GM13977 (cell line): Measurements from ENCODE around the gene CXXC5.

Experiments used
- DNase-seq: peaks from one replicate; pipeline ENCODE4 v3.0.0; 2012; ENCODE audit warnings: low spot score
- in situ Hi-C: fragments of 300-500 bp; cut with MboI; formaldehyde crosslinking; loops from one replicate; pipeline ENCODE4 v1.12.0; 2022; ENCODE audit warnings: low sequenced_read_pairs, low pct_unique_long_range_greater_than_20kb, mixed read lengths, inconsistent platforms; ENCODE audit not compliant: unreplicated experiment
- TF ChIP-seq, protein P1 (sequence below): IDR thresholded peaks from 2 replicates; pipeline ENCODE4 v1.5.1; 2012; ENCODE audit warnings: mild to moderate bottlenecking, control low read depth; ENCODE audit not compliant: insufficient read depth; ENCODE audit errors: extremely low read depth, missing control alignments

Gene CXXC5

DNA sequence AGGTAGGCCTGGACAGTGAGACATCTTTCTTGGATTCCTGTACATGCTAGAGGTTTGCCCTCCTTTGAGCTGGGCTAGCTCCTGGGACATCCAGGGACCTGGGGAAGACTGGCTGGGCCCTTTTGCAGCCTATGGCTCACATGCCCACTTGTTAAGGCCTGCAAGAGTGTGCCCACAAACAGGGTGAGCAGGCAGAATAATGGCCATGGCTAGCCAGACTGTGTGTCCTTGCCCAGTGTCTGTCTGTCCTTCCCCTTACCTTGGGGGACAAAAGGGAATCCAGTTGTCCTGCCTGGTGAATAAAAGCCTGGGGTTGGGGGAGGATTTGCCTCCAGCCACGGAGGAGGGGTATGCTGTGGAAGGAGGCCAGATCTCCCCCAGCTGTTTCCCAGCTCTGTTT, 13.0 kb upstream of the CXXC5 start:
- DNase-seq = no peak
- TF ChIP-seq, protein P1, sequence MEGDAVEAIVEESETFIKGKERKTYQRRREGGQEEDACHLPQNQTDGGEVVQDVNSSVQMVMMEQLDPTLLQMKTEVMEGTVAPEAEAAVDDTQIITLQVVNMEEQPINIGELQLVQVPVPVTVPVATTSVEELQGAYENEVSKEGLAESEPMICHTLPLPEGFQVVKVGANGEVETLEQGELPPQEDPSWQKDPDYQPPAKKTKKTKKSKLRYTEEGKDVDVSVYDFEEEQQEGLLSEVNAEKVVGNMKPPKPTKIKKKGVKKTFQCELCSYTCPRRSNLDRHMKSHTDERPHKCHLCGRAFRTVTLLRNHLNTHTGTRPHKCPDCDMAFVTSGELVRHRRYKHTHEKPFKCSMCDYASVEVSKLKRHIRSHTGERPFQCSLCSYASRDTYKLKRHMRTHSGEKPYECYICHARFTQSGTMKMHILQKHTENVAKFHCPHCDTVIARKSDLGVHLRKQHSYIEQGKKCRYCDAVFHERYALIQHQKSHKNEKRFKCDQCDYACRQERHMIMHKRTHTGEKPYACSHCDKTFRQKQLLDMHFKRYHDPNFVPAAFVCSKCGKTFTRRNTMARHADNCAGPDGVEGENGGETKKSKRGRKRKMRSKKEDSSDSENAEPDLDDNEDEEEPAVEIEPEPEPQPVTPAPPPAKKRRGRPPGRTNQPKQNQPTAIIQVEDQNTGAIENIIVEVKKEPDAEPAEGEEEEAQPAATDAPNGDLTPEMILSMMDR = no peak
- in situ Hi-C loops = loop anchor here (10.0 kb wide), 2 partner anchors 60 to 130 kb away; no protein-coding TSS in a partner anchor

DNA sequence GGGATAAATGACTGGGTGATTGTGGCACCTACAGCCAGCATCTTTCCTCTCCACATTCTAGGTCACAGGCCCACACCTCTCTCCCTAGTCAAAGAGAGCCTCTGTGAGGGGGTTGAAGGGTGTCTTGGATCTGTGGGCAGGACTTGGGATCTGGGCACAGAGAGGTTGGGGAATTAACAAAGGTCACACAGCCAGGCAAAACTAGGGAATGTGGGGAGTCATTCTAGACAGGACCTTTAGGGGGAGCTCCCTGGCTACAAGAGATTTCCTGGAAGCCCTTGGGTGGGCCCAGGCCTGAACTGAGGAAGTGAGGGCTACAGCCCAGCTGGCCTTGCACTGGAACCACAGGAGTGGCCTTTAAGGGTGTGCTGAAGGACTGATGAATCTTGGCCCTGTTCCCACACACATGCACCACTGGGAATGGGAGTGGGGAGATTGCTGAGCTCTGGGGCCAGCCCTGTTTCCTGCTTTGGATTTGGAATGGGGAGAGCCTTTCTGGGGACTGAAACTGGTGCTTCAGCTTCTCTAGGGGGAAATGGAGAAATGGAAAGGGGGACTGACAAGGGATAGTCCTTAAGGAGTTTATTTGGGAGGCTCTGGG, 12.4 kb upstream of the CXXC5 start:
- TF ChIP-seq, protein P1 = peak; percentile 63
- in situ Hi-C loops = loop anchor here (10.0 kb wide), 2 partner anchors 59 to 129 kb away; no protein-coding TSS in a partner anchor
- peak; percentile 36 for DNase-seq

DNA sequence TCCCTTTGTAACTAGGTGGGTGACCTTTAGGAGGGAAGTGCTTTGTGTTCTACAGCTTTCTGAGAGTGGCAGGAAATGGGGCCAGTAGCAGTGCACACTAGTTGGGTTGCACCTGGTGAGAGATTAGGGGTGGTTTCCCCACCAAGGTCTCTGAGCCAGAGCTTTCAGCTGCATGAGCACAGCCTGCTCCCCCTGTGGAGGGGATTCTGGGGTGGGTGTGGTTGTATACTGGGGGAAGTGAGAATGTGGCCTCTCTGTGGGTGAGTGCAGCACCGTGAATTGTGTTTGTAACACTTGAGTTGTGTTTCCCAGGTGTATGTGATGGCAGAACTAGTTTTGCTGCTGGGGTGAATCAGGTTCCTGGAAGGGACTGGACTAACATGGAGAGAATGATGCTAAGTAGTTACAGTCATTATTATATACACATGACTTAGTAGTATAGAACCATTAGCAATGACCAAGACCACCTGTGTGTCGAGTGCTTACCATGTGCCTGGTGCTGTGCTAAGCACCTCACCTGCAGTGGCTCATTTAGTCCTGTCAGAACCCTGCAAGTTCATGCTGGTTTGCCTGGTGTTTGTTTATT, 11.8 kb upstream of the CXXC5 start:
- peak; percentile 91 for DNase-seq
- in situ Hi-C loops = loop anchor here (10.0 kb wide), 2 partner anchors 59 to 129 kb away; no protein-coding TSS in a partner anchor
- TF ChIP-seq, protein P1 = no peak

DNA sequence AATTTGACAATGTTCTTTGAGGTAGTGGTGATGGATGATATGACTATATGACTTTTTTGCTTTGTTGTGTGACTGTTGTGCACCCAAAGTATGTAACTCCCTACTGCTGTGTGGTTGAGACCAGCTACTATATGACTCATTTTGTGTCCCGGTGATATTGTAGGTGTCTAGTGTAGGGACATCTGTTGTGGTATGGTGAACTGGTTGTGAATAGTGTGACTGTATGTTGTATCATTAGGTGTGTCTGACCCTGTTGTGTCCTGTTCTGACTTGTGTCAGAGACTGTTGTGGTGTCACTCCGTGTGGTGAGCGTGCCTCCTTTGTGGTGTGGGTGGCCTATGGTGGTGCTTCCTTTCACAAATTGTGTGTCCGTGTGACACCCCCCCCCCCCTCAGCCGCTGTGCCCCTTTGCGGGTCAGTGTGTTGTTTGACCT, 11.2 kb upstream of the CXXC5 start:
- DNase-seq = peak; percentile 79
- in situ Hi-C loops = loop anchor here (10.0 kb wide), 2 partner anchors 58 to 128 kb away; no protein-coding TSS in a partner anchor
- TF ChIP-seq, protein P1 = no peak

DNA sequence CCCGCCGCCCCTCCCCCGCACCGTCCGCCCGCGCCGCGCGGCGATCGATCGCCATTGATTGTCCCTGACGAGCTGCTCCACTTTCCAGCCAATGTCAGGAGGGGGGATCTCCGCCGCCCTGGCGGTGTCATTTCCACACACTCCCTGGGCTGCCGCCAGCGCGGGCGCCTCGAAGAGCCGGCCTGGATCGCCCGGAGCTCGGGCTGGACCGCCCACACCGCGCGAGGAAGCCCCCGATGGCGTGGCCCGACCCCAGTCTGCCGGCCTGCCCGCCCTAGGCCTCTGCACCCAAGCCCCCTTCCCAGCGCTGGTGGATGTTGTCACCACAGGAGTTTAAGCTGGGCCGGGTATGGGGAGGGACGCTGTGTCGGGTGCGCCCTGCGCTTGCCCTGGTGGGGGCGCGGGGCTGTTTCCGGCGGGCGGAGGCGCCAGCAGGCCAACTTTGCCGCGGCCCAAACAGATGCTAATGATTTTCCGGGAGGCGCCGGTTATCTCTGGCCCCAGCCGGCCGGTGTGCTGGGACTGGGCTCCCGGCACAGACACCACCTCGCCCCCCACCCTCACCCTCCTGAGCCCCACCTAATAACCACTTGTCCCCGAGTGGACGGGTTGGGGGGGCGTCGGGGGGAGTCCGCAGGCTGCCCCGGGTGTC, 10.6 kb upstream of the CXXC5 start:
- peak; percentile 87 for DNase-seq
- in situ Hi-C loops = loop anchor here (10.0 kb wide), 2 partner anchors 57 to 127 kb away; no protein-coding TSS in a partner anchor
- TF ChIP-seq, protein P1 = peak; percentile 27

DNA sequence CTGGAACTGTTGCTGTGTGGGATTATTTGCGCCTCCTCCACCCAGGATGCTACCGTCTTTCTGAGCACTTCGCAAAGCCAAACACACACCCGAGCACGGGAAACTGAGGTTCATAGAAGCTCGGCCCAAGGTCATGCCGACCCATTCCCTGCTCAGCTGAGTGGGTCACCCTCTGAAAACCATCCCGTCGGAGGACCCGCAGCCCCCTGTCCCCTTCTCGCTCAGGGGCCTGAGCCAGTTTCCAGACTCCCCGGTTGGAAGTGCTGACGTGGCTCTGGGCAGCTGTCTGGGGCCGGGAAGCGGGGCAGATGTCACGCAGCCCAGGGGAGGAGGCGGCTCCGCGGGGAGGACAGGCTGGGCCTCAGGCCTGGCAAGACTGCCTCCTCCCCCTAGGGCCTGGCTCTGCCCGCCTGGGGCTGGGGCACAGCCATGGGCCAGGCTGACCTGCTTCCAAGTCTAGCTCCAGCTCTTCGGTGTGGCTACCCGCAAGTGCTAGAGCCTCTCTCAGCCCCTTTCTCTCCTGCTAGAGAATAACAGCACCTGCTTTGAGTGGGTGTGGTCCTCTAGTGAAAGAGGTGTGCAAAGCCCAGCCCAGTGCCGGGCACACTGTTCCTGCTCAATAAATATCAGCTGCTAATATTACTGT, 9.9 kb upstream of the CXXC5 start:
- TF ChIP-seq, protein P1 = no peak
- in situ Hi-C loops = loop anchor here (10.0 kb wide), 2 partner anchors 57 to 127 kb away; no protein-coding TSS in a partner anchor
- DNase-seq = peak; percentile 72
